ENCODE measurements around the gene AGTRAP.

Gene AGTRAP

GRCh38 chr1:11735854-11736745, at the start of gene AGTRAP:
TSS of gene AGTRAP (plus strand) at chr1:11736136. CDS start at chr1:11736209, 73 bp downstream.
- DNase-seq (ENCODE audit: low spot score), result peak; percentile 91

- DNase-seq (ENCODE audit: low spot score), result no peak
Observed at GRCh38 chr1:11688506-11688905, 47.4 kb upstream of the AGTRAP start.

- DNase-seq (ENCODE audit: low spot score), result no peak
Observed at GRCh38 chr1:11690397-11691301, 45.3 kb upstream of the AGTRAP start.

- no peak for DNase-seq (ENCODE audit: low spot score)
Observed at GRCh38 chr1:11691302-11691914, 44.5 kb upstream of the AGTRAP start, which contains the start of gene DRAXIN. TSS of gene DRAXIN (plus strand) at chr1:11691710. CDS start at chr1:11706259, 14,549 bp downstream.

- DNase-seq (ENCODE audit: low spot score), result no peak
Observed at GRCh38 chr1:11691928-11692711, 43.8 kb upstream of the AGTRAP start.

GRCh38 chr1:11693024-11693590, 42.8 kb upstream of the AGTRAP start:
- no peak for DNase-seq (ENCODE audit: low spot score)

GRCh38 chr1:11693917-11694316, 42.0 kb upstream of the AGTRAP start:
- DNase-seq (ENCODE audit: low spot score), result no peak

- DNase-seq (ENCODE audit: low spot score), result no peak
Observed at GRCh38 chr1:11695861-11696260, 40.1 kb upstream of the AGTRAP start.

GRCh38 chr1:11697188-11697892, 38.6 kb upstream of the AGTRAP start:
- DNase-seq (ENCODE audit: low spot score), result no peak

GRCh38 chr1:11697893-11698210, 38.1 kb upstream of the AGTRAP start:
- no peak for DNase-seq (ENCODE audit: low spot score)

GRCh38 chr1:11700601-11701467, 35.1 kb upstream of the AGTRAP start:
- no peak for DNase-seq (ENCODE audit: low spot score)

GRCh38 chr1:11701551-11701961, 34.4 kb upstream of the AGTRAP start:
- peak; percentile 93 for DNase-seq (ENCODE audit: low spot score)

GRCh38 chr1:11701981-11702803, 33.7 kb upstream of the AGTRAP start:
- DNase-seq (ENCODE audit: low spot score), result no peak

GRCh38 chr1:11703357-11704193, 32.4 kb upstream of the AGTRAP start:
- no peak for DNase-seq (ENCODE audit: low spot score)

GRCh38 chr1:11704194-11704529, 31.8 kb upstream of the AGTRAP start:
- no peak for DNase-seq (ENCODE audit: low spot score)

GRCh38 chr1:11704691-11705475, 31.1 kb upstream of the AGTRAP start:
- no peak for DNase-seq (ENCODE audit: low spot score)

GRCh38 chr1:11705596-11705995, 30.3 kb upstream of the AGTRAP start:
- no peak for DNase-seq (ENCODE audit: low spot score)

Measured in cerebellar cortex (tissue), 1 donor.